HEK293 (cell line): ENCODE measurements around the gene LRP1B.

ENCODE experiments used
- CTCF ChIA-PET: fragments of 350-600 bp; formaldehyde crosslinking; extraction: SDS; loops from one replicate; lab custom pipeline; 2021; ENCODE audit warnings: antibody characterized with exemption; lab: Yijun Ruan, JAX
- POLR2A ChIA-PET: fragments of 300-600 bp; formaldehyde crosslinking; extraction: SDS; loops from one replicate; lab custom pipeline; 2020; ENCODE audit warnings: antibody characterized with exemption, inconsistent platforms; lab: Yijun Ruan, JAX
- H3K27ac ChIP-seq: fragments of 200-500 bp; sonication (Bioruptor generic); 2 replicates; pipeline ENCODE4 v1.5.1; 2014; ENCODE audit warnings: low read depth, low read length, control low read depth, inconsistent platforms; ENCODE audit errors: extremely low read depth
- H3K36me3 ChIP-seq, 2 experiments: fragments of 200-500 bp in 1 of 2; sonication (Bioruptor generic) in 1 of 2; 1 replicate in 1 of 2; 2 replicates in 1 of 2; pipeline ENCODE4 v1.5.1; 2014 to 2017; ENCODE audit warnings: inconsistent platforms in 2 of 2, low read length in 2 of 2; ENCODE audit not compliant: control insufficient read depth in 2 of 2, insufficient read depth in 1 of 2
- H3K4me1 ChIP-seq: fragments of 200-500 bp; sonication (Bioruptor generic); 2 replicates; pipeline ENCODE4 v1.5.1; 2014; ENCODE audit warnings: mild to moderate bottlenecking, low read length, inconsistent platforms; ENCODE audit not compliant: control insufficient read depth, insufficient read depth
- H3K4me3 ChIP-seq: 2 replicates; pipeline ENCODE4 v1.5.1; 2011; ENCODE audit warnings: low read depth, mild to moderate bottlenecking, control low read depth, low read length, moderate library complexity
- H3K9me3 ChIP-seq: fragments of 200-500 bp; sonication (Bioruptor generic); 2 replicates; pipeline ENCODE4 v1.5.1; 2014; ENCODE audit warnings: low read depth, low read length, inconsistent platforms; ENCODE audit not compliant: control insufficient read depth, insufficient read depth
- KLF8 ChIP-seq: fragments of 450-650 bp; formaldehyde crosslinking; IDR thresholded peaks from 2 replicates; pipeline ENCODE4 v1.5.1; 2016; ENCODE audit warnings: missing biosample characterization, missing genetic modification characterization
- OSR2 ChIP-seq: fragments of 450-650 bp; formaldehyde crosslinking; IDR thresholded peaks from 2 replicates; pipeline ENCODE4 v1.5.1; 2016; ENCODE audit warnings: missing biosample characterization, missing genetic modification characterization
- PATZ1 ChIP-seq: fragments of 450-650 bp; formaldehyde crosslinking; IDR thresholded peaks from 2 replicates; pipeline ENCODE4 v1.5.1; 2016; ENCODE audit warnings: missing biosample characterization, missing genetic modification characterization
- TSHZ1 ChIP-seq: fragments of 450-650 bp; formaldehyde crosslinking; IDR thresholded peaks from 2 replicates; pipeline ENCODE4 v1.5.1; 2016; ENCODE audit warnings: missing biosample characterization, missing genetic modification characterization, borderline replicate concordance
- ZNF10 ChIP-seq: fragments of 450-650 bp; formaldehyde crosslinking; IDR thresholded peaks from 2 replicates; pipeline ENCODE4 v1.5.1; 2017; ENCODE audit warnings: missing biosample characterization, missing genetic modification characterization
- ZNF18 ChIP-seq: fragments of 450-650 bp; formaldehyde crosslinking; IDR thresholded peaks from 2 replicates; pipeline ENCODE4 v1.5.1; 2016; ENCODE audit warnings: missing biosample characterization, missing genetic modification characterization
- ZNF266 ChIP-seq: fragments of 450-650 bp; formaldehyde crosslinking; IDR thresholded peaks from 2 replicates; pipeline ENCODE4 v1.5.1; 2016; ENCODE audit warnings: missing biosample characterization, missing genetic modification characterization, low read depth
- ZNF274 ChIP-seq, 2 experiments: fragments of 200-500 bp in 1 of 2; fragments of 450-650 bp in 1 of 2; sonication (Bioruptor generic) in 1 of 2; formaldehyde crosslinking in 1 of 2; IDR thresholded peaks; 2 replicates each; pipeline versions ENCODE4 v1.5.1 to v1.6.1; 2014 to 2016; ENCODE audit warnings: borderline replicate concordance in 1 of 2, inconsistent platforms in 1 of 2, low read length in 1 of 2, missing biosample characterization in 1 of 2, missing genetic modification characterization in 1 of 2
- ZNF280D ChIP-seq: fragments of 450-650 bp; formaldehyde crosslinking; IDR thresholded peaks from 2 replicates; pipeline ENCODE4 v1.5.1; 2016; ENCODE audit warnings: missing biosample characterization, missing genetic modification characterization
- ZNF501 ChIP-seq: fragments of 450-650 bp; formaldehyde crosslinking; IDR thresholded peaks from 2 replicates; pipeline ENCODE4 v1.5.1; 2016; ENCODE audit warnings: missing biosample characterization, missing genetic modification characterization
- ZNF521 ChIP-seq: fragments of 450-650 bp; formaldehyde crosslinking; IDR thresholded peaks from 2 replicates; pipeline ENCODE4 v1.5.1; 2017; ENCODE audit warnings: missing biosample characterization, mild to moderate bottlenecking, missing genetic modification characterization
- ZNF529 ChIP-seq: fragments of 450-650 bp; formaldehyde crosslinking; IDR thresholded peaks from 2 replicates; pipeline ENCODE4 v1.5.1; 2017; ENCODE audit warnings: missing genetic modification characterization, missing biosample characterization; ENCODE audit not compliant: insufficient replicate concordance
- ZNF585B ChIP-seq: fragments of 450-650 bp; formaldehyde crosslinking; IDR thresholded peaks from 2 replicates; pipeline ENCODE4 v1.5.1; 2016; ENCODE audit warnings: missing biosample characterization, missing genetic modification characterization
- ZNF600 ChIP-seq: fragments of 450-650 bp; formaldehyde crosslinking; IDR thresholded peaks from 2 replicates; pipeline ENCODE4 v1.5.1; 2016; ENCODE audit warnings: missing biosample characterization, missing genetic modification characterization
- ZNF610 ChIP-seq: fragments of 450-650 bp; formaldehyde crosslinking; IDR thresholded peaks from 2 replicates; pipeline ENCODE4 v1.5.1; 2016; ENCODE audit warnings: missing biosample characterization, missing genetic modification characterization, borderline replicate concordance
- ZNF658 ChIP-seq: fragments of 450-650 bp; formaldehyde crosslinking; IDR thresholded peaks from 2 replicates; pipeline ENCODE4; 2016; ENCODE audit warnings: missing biosample characterization, missing genetic modification characterization
- ZNF677 ChIP-seq: fragments of 450-650 bp; IDR thresholded peaks from 2 replicates; pipeline ENCODE4 v1.5.0; 2018; ENCODE audit warnings: missing biosample characterization, mild to moderate bottlenecking, missing genetic modification characterization, moderate library complexity
- ZNF747 ChIP-seq: fragments of 450-650 bp; formaldehyde crosslinking; IDR thresholded peaks from 2 replicates; pipeline ENCODE4 v1.5.1; 2016; ENCODE audit warnings: missing biosample characterization, missing genetic modification characterization
- ZSCAN30 ChIP-seq: fragments of 450-650 bp; IDR thresholded peaks from 2 replicates; pipeline ENCODE4 v1.5.1; 2018; ENCODE audit warnings: missing biosample characterization, mild to moderate bottlenecking, missing genetic modification characterization, moderate library complexity
- ZXDB ChIP-seq: fragments of 450-650 bp; formaldehyde crosslinking; IDR thresholded peaks from 2 replicates; pipeline ENCODE4 v1.5.1; 2016; ENCODE audit warnings: missing biosample characterization, missing genetic modification characterization

Gene LRP1B

GRCh38 chr2:141137122-141137693 is 993.6 kb downstream of the LRP1B start (continued):
- no peak for TF ChIP-seq TSHZ1 (tag by site-specific recombination)
- TF ChIP-seq KLF8 = no peak
- TF ChIP-seq ZNF747 (tag by site-specific recombination) = no peak
- no peak for TF ChIP-seq ZNF658 (tag by site-specific recombination)
- no peak for TF ChIP-seq PATZ1 (tag by site-specific recombination)
- TF ChIP-seq ZNF677 (tag by site-specific recombination) = no peak
- TF ChIP-seq ZXDB (tag by site-specific recombination) = no peak
- no peak for TF ChIP-seq ZNF10 (tag by site-specific recombination)
- no peak for TF ChIP-seq ZNF529 (tag by site-specific recombination)

- CTCF ChIA-PET = no interaction called here
These were observed 996.9 kb downstream of the LRP1B start for GRCh38 chr2:141133883-141134282.

More at GRCh38 chr2:141133883-141134282, 996.9 kb downstream of the LRP1B start:
- POLR2A ChIA-PET = no interaction called here
- no peaks in the 10 kb centered on the region for H3K9me3 ChIP-seq
- H3K27ac ChIP-seq = no peak overlapping the region
- H3K36me3 ChIP-seq = no peaks in the 10 kb centered on the region
- H3K4me3 ChIP-seq = no peak overlapping the region
- TF ChIP-seq ZNF585B (tag by site-specific recombination) (no peak), ZNF18 (tag by site-specific recombination) (no peak), ZNF501 (no peak), ZNF274 (IDR thresholded peaks at IDR 0.05; ENCODE audit: low read length) (no peak), ZNF274 (tag by site-specific recombination; IDR thresholded peaks at IDR 0.05; ENCODE audit: borderline replicate concordance) (no peak), ZNF610 (tag by site-specific recombination) (no peak), OSR2 (tag by site-specific recombination) (no peak), ZNF280D (no peak), ZNF521 (no peak), ZSCAN30 (tag by site-specific recombination) (no peak), ZNF600 (no peak), ZNF266 (no peak)
- H3K4me1 ChIP-seq = no peaks in the 10 kb centered on the region
